Measurements from ENCODE around the gene XRCC6. TPM values are rescaled to one million over a fixed set of nuclear protein-coding genes. Genes with fewer than 3 reads are reported as not detected.
"Not testable (repeated sequence)": the region's sequence is repeated elsewhere in the genome, so short reads cannot be mapped to it uniquely, and the experiment has no call there.

The XRCC6 gene
- total and polyA plus RNA-seq, 5 experiments from 2014 or later, result 171 to 513 (median 436) TPM

DNA sequence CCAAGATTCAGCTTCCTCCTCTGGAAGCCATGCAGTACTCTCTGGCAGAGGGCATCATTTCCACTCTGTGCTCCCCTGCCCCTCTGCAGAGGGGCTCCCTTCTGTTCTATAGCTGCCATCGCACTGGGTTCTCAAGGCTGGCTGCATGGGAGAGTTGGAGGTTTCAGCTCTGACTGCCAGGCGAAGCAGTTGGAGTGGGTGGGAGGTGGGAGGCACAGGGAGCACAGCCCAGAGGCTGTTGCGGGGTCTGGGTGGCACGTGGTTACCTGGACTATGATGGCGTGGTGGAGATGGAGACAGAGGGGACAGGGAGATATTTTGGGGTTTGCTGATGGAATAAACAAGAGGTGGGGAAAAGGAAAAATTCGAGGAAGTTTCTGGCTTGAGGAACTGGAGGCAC is 36.2 kb upstream of the XRCC6 start:
- no peak overlapping the region for H3K4me3 Mint-ChIP-seq
- ATAC-seq (no peak), DNase-seq (no peak)
- H3K4me1 Mint-ChIP-seq, result peaks cover 8 to 28% (median 14%) of the 10 kb centered on the region in 4 donors
- peak overlapping the region in 3 of 10 donors; percentile 20 to 62 (median 58) for H3K27ac Mint-ChIP-seq
- POLR2A ChIA-PET, result no interaction called here
- H3K9me3 Mint-ChIP-seq, result no peaks in the 10 kb centered on the region
- peaks cover 0 to 40% (median 0%) of the 10 kb centered on the region in 3 donors for H3K36me3 Mint-ChIP-seq
- no peaks in the 10 kb centered on the region for H3K27me3 Mint-ChIP-seq

DNA sequence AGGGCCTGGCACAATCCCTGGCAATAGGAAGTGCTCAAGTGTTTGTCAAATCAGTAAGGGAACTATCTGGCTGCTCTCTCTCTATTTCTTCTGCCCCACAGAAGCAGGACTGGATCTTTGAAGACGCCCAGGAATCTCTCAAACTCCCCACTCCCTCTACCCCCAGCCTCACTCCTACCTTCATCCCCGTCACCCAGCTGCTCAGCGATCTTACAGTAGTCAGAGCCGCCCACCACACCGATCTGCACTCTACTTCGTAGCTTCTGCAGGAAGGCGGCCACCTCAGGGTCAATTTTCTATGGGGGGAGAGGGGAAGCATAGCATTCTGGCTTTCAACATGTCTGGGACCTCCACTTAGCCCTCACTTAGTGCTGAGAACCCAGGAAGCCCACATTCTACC is 35.2 kb upstream of the XRCC6 start:
- DNase-seq, result no peak
- H3K4me1 Mint-ChIP-seq, result peaks cover 8 to 29% (median 15%) of the 10 kb centered on the region in 4 donors
- POLR2A ChIA-PET, result no interaction called here
- ATAC-seq, result no peak
- H3K36me3 Mint-ChIP-seq, result peaks cover 0 to 34% (median 0%) of the 10 kb centered on the region in 3 donors
- peak overlapping the region in 4 of 10 donors; percentile 9 to 51 (median 42) for H3K27ac Mint-ChIP-seq
- H3K9me3 Mint-ChIP-seq, result no peaks in the 10 kb centered on the region
- H3K4me3 Mint-ChIP-seq, result peak overlapping the region in 2 of 10 donors; percentile 30 to 33
- H3K27me3 Mint-ChIP-seq, result no peaks in the 10 kb centered on the region

DNA sequence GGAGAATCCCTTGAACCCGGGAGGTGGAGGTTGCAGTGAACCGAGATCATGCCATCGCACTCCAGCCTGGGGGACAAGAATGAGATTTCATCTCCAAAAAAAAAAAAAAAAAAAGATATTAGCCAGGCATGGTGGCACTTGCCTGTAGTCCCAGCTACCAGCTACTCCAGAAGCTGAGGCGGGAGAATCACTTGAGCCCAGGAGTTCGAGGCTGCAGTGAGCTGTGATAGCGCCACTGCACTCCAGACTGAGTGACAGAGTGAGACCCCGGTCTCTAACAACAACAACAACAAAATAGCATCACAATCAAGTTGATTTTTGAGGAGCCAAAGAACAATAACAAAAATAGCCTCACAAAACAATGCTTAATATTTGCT is 33.8 kb upstream of the XRCC6 start:
- Mint-ChIP-seq H3K27ac (peak overlapping the region in 1 of 10 donors; percentile 43), H3K36me3 (peaks cover 0 to 27% (median 0%) of the 10 kb centered on the region in 3 donors), H3K4me3 (peak overlapping the region in 5 of 10 donors; percentile 7 to 94 (median 48)), H3K27me3 (no peaks in the 10 kb centered on the region), H3K4me1 (peaks cover 8 to 30% (median 15%) of the 10 kb centered on the region in 4 donors), H3K9me3 (no peaks in the 10 kb centered on the region)
- ATAC-seq (no peak), DNase-seq (no peak)
- POLR2A ChIA-PET, result no interaction called here

DNA sequence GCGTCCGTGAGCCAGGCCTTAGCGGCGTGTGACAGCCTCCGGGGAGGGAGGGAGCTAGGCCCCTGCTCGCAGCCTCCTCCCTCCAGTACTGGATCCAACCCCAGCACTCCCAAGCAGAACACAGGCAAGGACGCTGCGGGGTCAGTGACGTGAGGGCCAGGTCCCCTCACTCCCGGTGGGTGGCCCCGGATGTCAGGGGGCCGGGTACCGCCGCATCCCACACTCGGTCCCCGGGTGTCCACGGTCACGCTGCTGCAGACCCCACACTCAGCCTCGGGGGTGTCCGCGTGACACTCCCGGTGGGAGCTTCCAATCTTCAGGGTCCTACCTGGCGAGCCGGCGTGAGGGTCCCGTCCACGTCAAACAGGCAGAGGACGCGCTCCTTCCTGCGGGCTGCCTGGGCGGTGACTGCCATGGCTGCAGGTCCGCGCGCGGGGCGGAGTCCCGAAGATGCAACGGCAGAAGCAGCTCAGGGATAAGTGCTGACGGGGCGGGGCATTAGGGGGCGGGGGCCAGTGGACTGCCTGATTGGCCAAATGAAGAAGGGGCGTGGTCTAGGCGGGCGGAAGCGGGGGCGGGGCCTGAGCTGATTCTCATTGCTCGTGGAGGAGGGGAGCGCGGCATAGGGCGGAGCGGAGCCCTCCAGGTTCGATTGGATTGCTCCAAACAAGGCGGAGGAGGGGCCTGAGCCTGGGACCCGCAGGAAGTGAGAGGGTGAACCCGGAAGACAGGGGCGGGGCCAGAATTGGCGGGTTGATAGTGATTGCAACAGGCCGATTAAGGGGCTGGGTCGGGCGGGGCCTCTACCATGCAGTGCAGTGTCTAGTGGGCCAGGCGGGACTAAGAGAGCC is 31.5 kb upstream of the XRCC6 start, which contains the start of gene PMM1:
Gene PMM1 (minus strand): TSS at position 450 of the 851 bp plus-strand sequence. CDS start 35 bp downstream, at position 415.
- POLR2A ChIA-PET, result interaction anchor here (0.7 to 2.2 kb wide), 16 partner anchors 9 to 303 kb away, joined by 3 to 26 read pairs (median 4); partner anchors contain the start of genes ACO2, CCDC134, DESI1 and PHF5A

DNA sequence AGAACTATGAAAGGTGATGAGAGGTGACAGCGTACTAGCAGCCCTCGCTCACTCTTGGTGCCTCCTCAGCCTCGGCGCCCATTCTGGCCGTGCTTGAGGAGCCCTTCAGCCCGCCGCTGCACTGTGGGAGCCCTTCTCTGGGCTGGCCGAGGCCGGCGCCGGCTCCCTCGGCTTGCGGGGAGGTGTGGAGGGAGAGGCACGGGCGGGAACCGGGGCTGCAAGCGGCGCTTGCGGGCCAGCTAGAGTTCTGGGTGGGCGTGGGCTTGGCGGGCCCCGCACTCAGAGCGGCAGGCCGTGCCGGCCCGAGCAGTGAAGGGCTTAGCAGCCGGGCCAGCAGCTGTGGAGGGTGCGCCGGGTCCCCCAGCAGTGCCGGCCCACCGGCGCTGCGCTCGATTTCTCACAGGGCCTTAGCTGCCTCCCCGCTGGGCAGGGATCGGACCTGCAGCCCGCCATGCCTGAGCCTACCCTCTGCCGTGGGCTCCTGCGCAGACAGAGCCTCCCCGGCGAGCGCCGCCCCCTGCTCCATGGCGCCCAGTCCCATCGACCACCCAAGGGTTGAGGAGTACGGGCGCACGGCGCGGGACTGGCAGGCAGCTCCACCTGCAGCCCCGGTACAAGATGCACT is 27.6 kb upstream of the XRCC6 start:
- H3K36me3 Mint-ChIP-seq, H3K27ac Mint-ChIP-seq, H3K4me3 Mint-ChIP-seq, ATAC-seq, DNase-seq, H3K27me3 Mint-ChIP-seq, POLR2A ChIA-PET, H3K9me3 Mint-ChIP-seq: not testable (repeated sequence)
- peaks cover 2 to 15% (median 13%) of the 10 kb centered on the region in 4 donors for H3K4me1 Mint-ChIP-seq

More for the DNA sequence above, 31.5 kb upstream of the XRCC6 start, which contains the start of gene PMM1:
- Mint-ChIP-seq H3K27ac (peak within 1 kb of the TSS; percentile 28 to 95 (median 89)), H3K4me3 (peak within 1 kb of the TSS; percentile 84 to 96 (median 94)), H3K36me3 (peaks cover 0 to 10% (median 0%) of the 10 kb centered on the region in 3 donors), H3K9me3 (no peaks in the 10 kb centered on the region), H3K27me3 (no peaks in the 10 kb centered on the region), H3K4me1 (peaks cover 5 to 30% (median 15%) of the 10 kb centered on the region in 4 donors)
- DNase-seq, result peak; percentile 98 to 100 (median 100)
- ATAC-seq, result peak; percentile 94 to 97

DNA sequence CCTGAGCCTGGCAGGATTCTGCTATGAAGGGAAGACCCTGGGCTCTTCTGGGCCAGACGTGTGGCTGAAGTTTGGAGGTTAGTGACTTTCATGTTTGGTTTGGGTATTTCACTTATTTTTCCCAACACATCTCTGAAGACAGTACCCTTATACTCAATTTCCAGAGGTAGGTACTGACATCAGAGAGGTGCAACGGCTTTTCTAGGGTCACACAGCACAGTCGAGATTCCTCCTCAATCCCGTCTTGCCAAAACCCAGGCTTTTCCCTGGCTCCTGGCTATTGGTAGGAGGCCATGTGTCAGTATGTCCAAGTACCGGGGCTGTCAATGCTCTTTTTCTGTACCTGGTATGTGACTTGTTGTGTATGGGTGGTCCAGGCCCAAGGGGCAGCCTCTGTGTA is 25.4 kb upstream of the XRCC6 start:
- DNase-seq (no peak), ATAC-seq (no peak)
- POLR2A ChIA-PET, result no interaction called here
- Mint-ChIP-seq H3K9me3 (no peaks in the 10 kb centered on the region), H3K27me3 (no peaks in the 10 kb centered on the region), H3K36me3 (peaks cover 0 to 16% (median 3%) of the 10 kb centered on the region in 3 donors), H3K27ac (peak overlapping the region in 2 of 10 donors; percentile 39 to 63), H3K4me3 (peak overlapping the region in 1 of 10 donors; percentile 36), H3K4me1 (peaks cover 0 to 1% (median 0%) of the 10 kb centered on the region in 4 donors)

DNA sequence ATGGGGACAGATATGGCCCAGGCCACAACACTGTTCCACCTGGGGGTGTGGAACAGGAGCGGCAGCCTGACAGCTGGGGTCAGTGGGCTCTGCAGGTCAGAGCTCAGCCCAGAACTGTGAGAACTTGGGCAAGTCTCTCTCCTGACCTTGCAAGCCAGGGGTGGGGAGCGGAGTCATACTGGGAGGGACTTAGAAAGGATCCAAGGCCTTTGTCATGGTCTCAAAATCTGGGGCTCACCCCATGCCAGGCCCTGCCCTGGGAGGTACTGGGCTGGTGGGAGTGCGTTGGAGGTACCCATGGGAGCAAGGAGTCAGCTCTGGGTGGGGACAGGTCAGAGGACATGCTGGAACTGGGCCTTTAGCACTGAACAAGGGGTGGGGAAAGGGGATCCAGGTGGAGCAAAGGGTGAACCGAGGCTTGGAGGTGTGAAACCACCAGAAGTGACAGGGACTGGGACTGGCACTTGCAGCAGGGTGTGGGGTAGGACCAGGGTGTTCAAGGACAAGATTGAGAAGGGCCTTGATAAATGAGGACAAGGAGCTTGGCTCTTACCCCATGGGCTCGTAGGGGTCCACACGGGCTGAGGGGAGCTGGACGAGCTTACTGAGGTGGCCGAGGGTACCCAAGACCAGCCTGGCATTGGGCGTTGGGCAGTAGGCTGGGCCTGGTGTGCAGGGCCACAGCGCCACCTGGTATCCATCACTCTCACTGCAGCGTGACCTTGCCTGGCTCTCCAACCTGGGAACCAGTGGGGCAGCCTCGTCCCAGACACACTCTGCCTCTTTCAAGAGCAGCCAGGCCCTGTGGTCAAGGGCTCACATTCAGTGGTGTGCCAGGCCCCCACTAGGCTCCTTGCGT is 24.1 kb upstream of the XRCC6 start:
- Mint-ChIP-seq H3K27ac (peak overlapping the region in 4 of 10 donors; percentile 35 to 87 (median 68)), H3K4me3 (no peak overlapping the region), H3K4me1 (no peaks in the 10 kb centered on the region), H3K27me3 (no peaks in the 10 kb centered on the region), H3K36me3 (peaks cover 0 to 19% (median 3%) of the 10 kb centered on the region in 3 donors), H3K9me3 (no peaks in the 10 kb centered on the region)
- POLR2A ChIA-PET, result no interaction called here
- ATAC-seq, result peak; percentile 64 to 72
- DNase-seq, result peak in 4 of 10 donors; percentile 19 to 31 (median 25)

DNA sequence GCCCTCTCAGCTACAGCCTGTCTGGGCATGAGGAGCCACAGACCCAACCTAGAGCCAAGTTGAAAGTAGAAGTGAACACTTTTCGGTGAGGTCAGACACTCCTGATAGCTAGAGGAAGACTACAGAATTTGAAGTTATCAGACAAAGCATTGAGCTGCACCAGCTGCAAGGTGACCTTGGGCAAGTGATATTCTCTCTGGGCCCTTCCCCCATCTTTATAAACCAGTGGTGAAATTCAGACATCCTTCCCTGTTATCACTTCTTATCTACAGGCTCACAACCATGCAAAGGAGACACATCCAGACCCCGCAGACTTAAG is 23.5 kb upstream of the XRCC6 start:
- POLR2A ChIA-PET, result no interaction called here
- DNase-seq, result no peak
- no peak for ATAC-seq
- H3K27ac Mint-ChIP-seq, result peak overlapping the region in 2 of 10 donors; percentile 1 to 27
- H3K4me1 Mint-ChIP-seq, result peaks cover under 1 to 4% (median 3%) of the 10 kb centered on the region in 4 donors
- no peaks in the 10 kb centered on the region for H3K27me3 Mint-ChIP-seq
- H3K9me3 Mint-ChIP-seq, result no peaks in the 10 kb centered on the region
- no peak overlapping the region for H3K4me3 Mint-ChIP-seq
- H3K36me3 Mint-ChIP-seq, result peaks cover 0 to 25% (median 7%) of the 10 kb centered on the region in 3 donors

DNA sequence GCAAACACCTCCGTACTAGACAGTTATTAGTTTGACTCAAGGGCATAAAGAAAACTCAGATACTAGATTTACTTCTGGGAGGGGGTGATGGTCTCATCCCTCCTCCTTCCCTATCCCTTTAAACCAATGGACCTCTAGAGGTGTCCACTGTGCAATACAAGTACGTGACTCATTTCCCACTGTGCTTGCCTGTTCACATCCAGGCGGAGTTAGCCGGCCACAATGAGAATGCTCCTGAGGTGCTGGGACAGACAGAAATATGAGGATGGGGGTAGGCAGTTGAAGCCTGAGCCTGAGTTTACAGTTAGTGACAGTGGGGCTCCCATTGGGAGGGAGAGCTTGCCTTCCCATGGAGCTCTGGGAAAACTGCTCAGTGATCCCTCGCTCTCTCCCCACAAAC is 23.0 kb upstream of the XRCC6 start:
- peak overlapping the region in 1 of 10 donors; percentile 1 for H3K27ac Mint-ChIP-seq
- no peak for ATAC-seq
- H3K4me3 Mint-ChIP-seq, result no peak overlapping the region
- no peak for DNase-seq
- peaks cover 6 to 8% (median 8%) of the 10 kb centered on the region in 4 donors for H3K4me1 Mint-ChIP-seq
- H3K27me3 Mint-ChIP-seq, result no peaks in the 10 kb centered on the region
- peaks cover 0 to 29% (median 12%) of the 10 kb centered on the region in 3 donors for H3K36me3 Mint-ChIP-seq
- POLR2A ChIA-PET, result no interaction called here
- no peaks in the 10 kb centered on the region for H3K9me3 Mint-ChIP-seq

DNA sequence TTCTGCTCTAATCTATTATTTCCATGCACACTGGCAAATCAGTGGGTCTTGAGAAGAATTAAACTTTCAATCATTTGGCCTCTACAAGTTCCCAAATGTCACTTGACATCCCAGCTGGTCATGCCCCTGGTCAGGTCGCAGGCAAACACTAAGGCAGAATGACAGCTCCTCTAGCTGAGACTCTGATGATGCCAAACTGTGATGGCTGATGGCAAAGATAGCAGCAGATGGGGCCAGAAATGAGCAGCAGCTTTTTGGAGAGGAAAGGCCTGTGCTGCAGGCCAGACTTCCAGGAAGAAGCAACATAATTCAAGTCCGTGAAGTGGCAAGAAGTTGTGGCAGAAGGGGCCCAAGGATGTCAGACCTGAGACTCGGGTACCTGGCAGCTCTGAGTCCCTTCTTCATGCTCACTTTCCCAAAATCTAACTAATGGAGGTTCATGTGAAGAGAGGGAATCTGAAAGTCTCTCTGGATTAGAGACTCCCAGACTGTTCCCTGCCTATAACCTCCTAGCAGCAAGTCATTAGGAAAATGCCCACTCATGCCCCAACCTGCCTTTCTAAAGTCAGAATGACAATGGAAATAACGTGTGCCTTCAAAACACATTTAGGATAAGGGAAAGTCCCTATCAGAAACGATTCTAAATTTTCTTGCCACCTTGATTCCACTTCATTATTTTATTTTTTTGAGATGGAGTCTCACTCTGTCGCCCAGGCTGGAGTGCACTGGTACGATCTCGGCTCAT is 22.0 kb upstream of the XRCC6 start:
- ATAC-seq (no peak), DNase-seq (no peak)
- no peaks in the 10 kb centered on the region for H3K27me3 Mint-ChIP-seq
- no peak overlapping the region for H3K27ac Mint-ChIP-seq
- peaks cover 0 to 30% (median 13%) of the 10 kb centered on the region in 3 donors for H3K36me3 Mint-ChIP-seq
- H3K9me3 Mint-ChIP-seq, result no peaks in the 10 kb centered on the region
- H3K4me3 Mint-ChIP-seq, result no peak overlapping the region
- POLR2A ChIA-PET, result no interaction called here
- peaks cover 11 to 18% (median 17%) of the 10 kb centered on the region in 4 donors for H3K4me1 Mint-ChIP-seq

DNA sequence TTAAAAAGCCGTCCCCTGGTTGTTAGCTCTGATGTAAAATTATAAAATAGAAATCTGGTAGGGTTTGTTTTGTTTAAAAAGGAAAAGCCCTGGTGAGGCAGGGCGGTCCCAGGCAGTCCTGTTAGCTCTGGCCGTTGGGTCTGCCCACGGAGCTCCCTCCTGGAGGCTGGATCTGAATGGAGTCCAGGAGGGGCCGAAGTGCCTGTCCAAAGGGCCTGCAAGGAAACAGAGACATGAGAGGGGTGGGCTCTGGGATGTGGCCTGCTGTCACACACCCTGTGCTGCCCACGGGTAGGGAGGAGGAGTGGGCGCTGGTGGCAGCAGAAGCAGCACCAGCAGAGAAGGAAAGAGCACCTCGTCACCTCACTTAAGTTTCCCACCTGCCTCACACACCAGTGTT is 20.1 kb upstream of the XRCC6 start:
- peaks cover 11 to 24% (median 22%) of the 10 kb centered on the region in 4 donors for H3K4me1 Mint-ChIP-seq
- peaks cover 6 to 40% (median 20%) of the 10 kb centered on the region in 3 donors for H3K36me3 Mint-ChIP-seq
- H3K27ac Mint-ChIP-seq, result no peak overlapping the region
- no peak overlapping the region for H3K4me3 Mint-ChIP-seq
- no peak for DNase-seq
- POLR2A ChIA-PET, result no interaction called here
- H3K9me3 Mint-ChIP-seq, result no peaks in the 10 kb centered on the region
- peaks cover 0 to 3% (median 0%) of the 10 kb centered on the region in 5 donors for H3K27me3 Mint-ChIP-seq
- ATAC-seq, result no peak

Measured in naive thymus-derived CD8-positive, alpha-beta T cell (primary cell).